ENCODE measurements around the gene MBTPS1. TPM values are rescaled to one million over a fixed set of nuclear protein-coding genes. Genes with fewer than 3 reads are reported as not detected.

MBTPS1 gene
- polyA plus RNA-seq, 5 donors, result 103 to 123 (median 112) TPM

DNA sequence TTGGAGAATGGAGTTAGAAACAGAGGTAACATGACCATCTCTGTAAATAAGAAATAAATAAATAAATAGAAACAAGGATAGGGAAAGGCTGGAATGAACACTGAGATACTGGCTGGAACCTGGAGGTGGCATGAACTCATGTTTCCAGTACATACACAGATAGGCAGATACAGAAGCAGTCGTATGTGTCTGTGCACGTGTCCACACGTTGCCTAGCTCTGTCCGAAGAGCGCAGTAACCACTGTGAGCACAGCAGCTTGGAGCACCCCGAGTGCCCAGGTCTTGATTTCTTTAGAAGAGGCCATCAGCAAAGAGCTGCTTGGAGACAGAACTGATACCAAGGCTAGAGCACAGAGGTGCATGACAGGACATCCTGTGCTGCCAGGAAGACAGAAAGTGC, 37.1 kb downstream of the MBTPS1 start:
- no peak for DNase-seq

DNA sequence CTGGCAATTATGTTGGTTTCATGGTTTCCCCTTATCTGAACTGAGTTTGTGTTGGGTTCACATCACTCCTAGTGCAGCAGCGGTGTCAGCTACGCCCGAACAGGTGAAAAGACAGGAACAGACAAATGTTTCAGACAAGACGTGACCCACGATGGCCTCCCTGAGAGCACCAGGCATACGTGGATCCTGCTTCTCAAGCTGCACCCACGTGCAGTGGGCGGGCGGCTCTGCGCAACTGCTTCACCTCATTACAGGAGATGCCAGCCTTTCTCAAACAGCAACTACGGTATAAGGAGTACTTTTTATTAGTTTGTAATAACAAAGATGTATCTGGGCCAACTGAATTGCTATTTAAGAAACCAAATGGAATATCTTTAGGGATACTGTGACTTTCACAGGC, 41.4 kb downstream of the MBTPS1 start:
- no peak for DNase-seq

DNA sequence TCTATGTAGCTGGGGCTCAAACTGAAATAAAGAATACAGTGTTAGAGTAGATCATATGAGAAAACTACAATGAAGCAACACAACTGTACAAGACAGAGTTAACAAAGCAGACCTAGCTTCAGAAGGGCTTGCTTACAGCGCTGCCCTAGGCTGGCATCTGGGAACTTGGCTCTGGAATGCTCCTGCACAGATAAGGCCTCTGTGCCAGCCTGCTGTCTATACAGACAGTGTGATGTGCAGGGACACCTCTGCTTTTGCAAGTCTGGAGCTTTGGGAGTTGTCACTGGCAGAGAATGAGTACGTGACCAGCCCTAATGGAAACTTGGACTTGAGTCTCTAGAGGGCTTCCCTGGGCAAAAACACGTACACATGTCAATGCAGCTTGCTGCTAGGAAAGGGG, 42.0 kb downstream of the MBTPS1 start:
- DNase-seq, result no peak

DNA sequence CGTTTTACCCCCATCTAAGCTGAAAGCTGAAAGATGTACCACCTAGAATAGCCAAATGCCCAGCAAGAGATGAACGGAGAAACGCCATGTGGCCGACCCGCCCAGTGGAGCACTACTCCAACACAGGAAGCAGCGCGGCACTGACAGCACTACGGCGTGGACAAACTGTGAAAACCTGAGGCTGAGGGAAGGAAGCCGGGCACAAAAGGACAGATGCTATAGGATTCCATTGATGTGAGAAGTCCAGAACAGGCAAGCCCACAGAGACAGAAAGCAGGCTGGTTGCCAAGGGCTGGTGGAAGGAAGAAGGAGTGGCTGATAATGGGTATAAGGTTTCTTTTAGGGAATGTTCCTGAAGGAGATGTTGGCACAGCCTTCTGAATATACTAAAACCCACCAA, 44.7 kb downstream of the MBTPS1 start:
- DNase-seq, result no peak

DNA sequence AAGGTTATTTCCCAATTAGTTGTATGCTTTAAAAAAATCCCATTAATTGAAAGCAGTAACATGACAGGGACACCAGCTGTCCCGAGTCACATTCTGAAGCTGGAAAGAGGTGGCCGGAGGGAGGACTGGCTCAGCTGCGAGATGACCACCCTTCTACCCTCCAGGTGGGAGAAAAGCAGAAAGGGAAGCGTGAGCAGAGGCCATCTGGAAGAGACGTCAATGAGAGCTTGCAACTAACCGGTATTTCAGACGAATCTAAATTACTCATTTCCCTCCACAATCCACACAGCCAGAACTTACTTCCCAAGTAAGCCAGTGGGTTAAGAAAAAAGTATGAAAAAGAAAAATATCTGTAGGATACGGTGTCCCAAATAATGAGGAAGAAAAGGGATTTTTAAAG, 45.6 kb downstream of the MBTPS1 start:
- DNase-seq, result no peak

DNA sequence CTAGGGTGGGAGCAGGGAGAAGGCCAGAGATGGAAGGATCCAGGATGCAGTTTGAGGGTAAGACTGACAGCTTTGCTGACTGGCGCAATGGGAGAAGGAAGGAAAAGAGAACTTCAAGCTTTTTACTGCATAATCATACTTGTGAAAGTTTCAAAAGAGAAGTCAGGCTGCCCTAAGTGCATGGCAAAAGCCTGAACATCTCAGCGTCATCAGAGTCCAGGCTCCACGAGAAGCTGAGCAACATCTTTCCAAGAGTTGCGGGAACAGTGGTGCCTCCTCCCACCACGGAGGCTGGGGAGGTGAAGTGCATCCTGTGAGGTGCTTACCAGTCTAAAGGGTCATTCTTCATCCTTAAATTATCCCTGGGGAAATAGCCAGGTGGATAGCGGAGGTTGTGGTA, 47.2 kb downstream of the MBTPS1 start:
- no peak for DNase-seq

DNA sequence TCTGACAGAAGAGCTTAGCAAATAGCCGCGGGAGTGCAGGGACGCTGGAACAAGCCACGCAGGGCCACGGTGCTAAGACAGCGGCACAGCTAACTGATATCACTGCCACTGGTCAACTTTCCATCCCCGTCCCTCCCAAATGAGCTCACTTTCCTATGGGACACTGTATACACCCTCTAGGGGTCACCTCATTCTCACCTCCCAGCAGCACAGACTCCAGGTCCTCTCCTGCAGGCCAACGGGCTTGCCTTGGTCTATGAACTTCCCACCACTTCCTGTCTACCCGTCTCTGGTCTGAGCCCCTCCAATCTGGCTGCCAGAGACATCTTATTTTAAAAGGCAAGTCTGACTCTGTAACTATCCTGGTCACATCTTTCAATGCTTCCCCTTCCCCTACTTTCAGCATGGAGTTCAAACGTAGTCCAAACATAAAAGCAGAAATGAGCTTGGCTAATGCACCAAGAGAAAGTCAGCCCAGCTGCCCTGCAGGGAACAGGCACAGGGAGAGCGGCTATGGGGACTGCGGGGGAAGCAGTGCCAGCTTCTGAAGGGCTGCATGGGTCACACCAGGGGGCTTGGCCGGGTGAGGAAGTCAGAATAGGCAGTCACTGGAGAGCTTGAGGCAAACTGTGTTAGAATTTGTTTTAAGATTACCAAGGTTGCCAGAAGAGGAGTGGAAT, 47.8 kb downstream of the MBTPS1 start:
- DNase-seq, result no peak

DNA sequence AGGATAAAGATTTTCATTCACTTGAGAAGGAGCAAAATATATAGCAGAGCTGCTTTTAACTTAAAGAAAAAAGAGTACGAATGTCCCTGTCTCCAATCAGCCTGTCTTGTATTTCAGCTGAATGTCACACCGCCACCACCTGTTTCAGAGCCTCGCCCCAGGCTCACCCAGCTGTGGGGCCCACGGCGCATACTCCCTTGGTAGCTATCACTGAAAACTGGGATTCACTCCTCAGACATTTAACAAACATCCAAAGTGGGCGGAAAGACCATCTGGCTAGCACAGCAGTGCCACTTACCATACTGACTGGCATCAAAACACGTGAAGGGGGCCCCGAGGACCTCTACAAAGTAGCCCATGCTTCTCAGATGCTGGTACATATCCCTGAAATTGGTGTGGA, 48.7 kb downstream of the MBTPS1 start:
- no peak for DNase-seq

DNA sequence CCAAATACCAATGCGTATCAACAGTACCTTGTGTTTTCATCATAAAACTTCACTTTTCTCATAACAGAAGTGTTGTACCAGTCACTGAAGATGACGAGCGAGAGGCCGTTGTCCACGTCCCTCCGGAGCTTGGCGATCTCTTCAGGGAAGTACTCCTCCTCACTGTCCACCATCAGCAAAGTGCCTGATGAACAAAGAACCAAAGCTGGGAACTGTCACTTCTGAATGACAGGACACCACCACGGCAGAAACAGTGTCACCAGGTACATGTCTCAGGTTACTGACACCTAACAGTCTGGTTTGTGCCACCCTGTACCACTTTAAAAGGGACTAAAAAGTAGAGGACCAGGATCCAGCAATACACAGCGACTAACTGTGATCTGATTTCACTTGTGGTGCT, 49.1 kb downstream of the MBTPS1 start:
- DNase-seq, result no peak

DNA sequence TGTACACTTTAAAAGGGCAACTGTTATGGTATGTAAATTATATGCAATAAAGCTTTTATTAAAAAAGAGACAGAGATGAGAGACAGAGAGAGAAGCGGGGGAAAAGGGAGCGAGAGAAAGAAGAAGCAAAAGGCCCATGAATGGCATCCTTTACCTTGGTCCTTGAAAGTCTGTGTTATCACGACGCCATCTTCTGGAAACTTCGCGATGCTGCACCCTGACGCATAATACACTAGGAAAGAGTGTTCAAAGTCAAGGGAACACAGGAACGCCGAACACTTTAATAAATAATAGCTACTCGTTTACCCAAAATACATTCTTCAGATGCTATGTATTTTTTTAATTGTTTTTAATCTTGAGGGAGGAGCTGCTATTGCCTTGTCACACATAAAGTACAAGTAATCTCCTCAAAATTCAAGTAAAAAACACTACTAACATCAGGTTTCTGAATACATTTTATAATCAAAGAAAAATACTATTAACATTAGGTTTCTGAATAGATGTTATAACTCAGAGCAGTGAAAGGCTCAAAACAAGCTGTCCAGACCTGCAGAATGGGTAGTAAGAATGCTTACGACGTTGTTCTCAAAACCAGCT, 51.1 kb downstream of the MBTPS1 start:
- DNase-seq, result peak in 1 of 2 donors; percentile 23

DNA sequence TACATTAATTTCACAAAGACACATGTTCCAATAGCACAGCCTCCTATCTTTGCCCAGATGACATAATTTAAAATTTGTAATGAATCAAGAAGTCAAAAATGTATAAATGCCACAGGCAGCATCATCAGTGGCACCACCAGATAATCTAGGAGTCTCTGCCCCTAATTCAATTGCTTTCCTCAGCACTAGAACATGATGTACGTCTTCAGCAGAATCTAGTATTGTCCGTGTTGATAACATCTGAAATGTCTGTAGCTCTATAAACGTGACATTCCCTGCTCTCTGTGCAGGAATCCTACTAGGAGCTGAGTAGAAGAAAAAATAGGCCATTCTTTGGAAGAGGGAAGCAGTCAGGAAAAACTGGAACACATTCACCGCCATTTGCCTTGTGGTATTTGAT, 52.8 kb downstream of the MBTPS1 start:
- no peak for DNase-seq

DNA sequence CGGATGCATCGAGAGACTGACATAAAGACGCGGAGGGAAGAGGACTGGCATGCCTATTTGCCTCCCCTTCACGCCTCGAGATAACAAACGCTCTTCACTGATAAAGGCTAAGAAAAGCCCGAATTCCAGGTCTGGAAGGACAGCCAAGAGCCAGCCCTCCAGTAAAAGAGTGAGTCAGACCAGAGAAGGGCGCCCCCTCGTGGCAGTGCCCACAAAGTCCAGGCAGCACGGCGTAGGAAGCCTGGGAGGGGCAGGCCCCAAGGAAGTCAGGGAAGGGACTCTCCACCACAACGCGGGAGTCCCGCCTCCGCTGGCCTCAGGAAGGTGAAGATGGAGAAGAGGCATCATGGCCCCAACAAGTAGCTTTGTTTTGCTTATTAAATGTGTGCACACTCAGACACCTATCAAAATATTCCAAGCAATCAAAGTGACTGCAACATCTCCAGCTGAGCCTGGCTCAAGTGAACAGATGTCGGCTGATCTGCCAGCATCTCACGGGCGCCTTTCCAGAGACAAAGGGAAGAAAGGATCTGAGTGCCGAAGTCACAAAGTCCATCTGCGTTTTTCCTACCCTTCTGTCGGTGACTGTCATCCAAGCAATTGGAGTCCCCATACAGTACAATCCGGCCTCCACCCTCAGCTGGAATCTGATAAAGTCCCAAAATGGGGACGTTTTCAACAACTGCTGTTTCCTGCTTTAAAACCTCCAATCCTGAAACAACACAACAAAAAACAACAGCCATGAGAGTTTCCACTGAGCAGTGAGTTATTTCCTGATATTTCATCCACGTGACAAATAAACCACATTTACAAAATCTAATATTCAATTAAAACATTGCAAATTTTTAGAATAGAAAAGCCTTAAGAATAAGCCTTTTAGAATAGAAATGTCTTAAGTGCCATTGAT, 53.8 kb downstream of the MBTPS1 start:
- DNase-seq, result peak in 1 of 2 donors; percentile 52

DNA sequence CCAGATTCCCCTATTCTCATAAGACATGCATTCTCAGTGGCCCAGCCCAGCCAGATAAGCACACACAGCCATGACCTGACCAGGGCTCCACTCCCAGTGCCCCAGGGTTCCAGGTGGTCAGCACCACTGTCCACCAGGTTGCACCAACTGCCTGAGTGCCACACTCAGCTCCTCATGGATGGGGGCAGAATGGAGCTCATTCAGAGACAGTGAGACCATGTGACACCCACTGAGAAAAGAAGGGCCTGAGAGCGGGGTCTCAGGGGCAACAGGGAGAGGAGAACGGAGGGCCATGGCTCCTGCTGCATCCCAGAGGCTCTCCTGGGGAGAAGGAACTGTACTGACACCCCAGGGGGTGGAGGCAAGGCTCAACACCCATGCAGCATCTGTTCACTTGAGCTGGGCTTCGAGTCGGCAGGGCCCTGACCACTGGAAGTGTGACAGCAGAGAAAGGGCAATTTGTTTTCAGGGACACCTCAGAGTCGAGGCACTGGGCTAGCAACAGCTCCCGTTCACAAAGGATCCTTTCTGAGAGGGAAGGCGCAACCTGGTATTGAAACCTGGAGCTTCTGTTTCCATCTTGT, 55.4 kb downstream of the MBTPS1 start:
- no peak for DNase-seq

DNA sequence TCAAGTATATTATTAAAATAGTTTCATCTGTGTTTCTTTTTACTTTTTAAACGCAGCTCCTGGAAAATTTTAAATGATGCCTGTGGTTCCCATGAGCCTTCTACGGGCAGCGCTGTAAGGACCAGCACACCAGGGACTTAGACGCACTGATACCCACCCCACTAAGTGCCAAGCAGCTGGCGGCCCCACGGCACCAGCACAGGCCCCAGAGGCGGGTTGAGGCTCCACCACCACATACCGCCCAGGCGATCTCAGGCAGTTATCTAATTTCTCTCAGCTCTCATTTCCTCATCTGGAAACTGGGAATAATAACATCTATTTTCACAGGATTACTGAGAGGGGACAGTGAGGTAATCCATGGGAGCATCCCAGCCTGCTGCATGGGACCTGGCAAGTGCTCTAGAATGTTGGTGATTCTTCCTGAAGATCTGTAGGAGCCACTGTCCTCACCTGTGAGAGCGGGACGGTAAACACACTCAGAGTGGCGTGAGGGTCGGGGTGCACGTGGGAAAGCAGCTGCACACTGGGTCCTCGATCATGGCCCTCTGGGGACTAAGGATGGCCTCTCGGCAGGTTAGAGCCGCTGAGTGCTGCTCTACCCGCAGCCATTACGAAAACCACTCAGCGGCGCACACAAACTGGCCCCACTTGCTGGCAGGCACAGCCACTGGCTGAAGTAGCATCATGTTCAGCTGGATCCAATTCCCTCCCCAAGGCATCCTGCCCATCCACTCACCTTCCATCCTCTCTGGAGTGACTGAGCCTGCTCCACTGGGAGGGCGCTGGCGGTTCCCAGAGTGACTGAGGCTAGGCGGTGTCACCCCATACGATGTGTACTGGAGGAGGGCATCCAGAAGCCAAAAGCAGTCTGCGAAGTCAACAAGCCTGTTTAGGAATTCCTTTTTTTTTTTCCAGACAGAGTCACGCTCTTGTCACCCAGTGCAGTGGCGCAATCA, 56.5 kb downstream of the MBTPS1 start:
- no peak for DNase-seq

DNA sequence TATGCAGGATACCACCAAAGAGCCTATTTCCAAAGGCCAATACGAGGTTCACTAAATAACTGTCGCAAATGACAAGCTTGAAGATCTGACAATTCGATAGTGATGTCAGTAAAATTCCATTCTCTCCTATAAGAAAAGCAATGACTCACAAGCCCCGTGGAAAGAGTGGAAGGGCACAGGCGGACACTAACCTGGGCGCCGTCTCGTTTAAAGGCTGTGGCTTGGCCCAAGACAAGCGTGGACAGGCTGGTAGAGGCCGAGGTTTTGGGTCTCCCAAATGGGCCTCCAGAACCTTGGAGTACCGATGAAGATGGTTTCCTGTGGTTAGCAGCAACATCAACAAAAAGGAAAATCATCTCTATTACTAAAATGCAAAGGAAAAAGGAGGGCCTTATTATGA, 57.6 kb downstream of the MBTPS1 start:
- DNase-seq, result no peak

DNA sequence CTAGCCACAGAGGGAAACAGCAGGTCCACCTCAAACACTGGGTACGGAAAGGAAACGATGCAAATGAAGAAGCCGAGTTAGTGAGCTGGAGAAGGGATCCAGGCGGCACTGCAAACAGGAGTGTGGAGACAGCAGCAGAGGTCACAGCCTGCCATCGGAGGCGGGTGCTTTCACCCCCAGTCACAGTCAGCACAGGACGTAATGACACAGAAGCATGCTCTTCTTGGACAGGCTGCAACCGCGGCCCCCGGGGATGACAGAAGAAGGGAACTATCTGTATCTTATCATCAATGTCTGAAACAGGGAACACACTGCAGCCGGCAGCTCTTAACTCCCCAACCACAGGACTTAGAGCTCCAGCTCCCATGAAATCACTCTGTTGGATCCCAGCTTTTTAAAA, 58.1 kb downstream of the MBTPS1 start:
- no peak for DNase-seq

DNA sequence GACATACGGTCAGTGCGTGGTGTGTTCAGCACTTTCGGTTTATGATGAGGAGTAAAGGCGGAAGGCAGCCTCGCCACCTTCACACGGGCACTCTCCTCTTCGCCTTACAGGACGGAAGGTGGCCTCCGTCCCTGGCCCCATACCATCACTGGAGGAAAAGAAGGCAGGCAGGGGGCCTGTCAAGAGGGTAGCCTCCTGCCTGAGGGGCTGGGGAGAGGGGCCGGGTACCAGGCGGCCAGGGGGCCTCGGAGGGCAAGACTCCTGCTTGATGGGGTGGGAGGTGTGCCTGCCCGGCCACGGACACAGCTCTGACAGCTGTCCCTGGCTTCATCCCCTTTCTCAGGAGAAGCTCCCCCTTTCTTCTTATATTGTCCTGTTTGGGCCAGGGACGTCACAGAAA, 58.5 kb downstream of the MBTPS1 start:
- DNase-seq, result no peak

DNA sequence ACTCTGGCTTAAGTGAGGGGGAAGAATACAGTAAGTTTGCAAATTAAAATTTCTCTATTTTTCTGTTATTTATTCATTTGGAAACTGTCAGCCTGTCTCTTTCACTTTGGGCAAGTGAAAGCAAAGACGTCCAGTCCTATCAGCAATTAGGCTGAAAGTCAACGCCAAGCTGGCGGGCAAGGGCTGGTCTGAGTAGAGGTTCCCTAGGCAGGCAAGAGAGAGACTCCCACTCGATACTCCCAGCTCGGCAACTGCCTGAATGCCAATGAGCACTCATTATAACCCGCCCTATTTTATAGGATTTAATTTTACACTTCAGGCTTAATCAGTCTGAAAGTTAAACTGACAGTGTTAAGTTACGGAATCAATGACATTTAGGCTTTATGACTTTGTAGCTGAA, 59.8 kb downstream of the MBTPS1 start:
- no peak for DNase-seq

DNA sequence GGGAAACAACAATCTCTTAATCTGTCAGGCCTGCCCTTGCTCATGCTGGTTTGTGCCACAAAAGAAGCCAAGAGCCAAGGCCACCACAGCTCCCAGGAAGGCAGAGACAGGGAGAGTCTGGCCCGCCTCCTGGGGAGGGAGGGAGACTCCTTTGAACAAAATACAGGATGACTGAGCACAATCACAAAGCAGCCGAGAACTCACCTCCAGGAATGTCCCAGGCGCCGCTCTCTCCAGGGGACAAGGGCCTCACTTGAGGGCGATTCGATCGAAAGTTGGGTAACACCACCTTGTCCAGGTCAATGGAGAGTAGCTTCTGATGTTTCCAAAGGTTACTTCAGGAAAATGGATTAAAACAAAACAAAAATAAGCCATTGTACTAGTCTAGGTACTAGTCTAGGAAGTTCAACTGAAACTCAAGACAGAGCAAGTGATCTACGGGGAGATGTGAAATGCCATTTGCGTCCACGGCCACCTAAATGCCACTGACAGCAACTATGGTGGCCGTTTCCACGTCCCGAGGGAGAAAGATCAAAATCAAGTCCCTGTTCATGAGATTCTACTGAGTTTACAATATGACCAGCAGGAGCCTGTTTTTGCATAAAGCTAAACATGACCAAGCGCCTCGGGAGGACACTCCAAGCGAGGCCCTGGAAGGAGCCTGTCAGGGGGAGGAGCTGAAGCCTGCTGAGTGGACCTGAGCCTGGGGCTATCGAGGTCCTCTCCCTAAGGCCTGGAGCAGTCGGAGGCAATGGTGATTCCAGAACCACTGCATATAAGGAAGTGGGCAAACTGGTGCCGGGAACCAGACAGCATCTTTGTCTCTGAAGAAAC, 60.7 kb downstream of the MBTPS1 start:
- DNase-seq, result no peak

DNA sequence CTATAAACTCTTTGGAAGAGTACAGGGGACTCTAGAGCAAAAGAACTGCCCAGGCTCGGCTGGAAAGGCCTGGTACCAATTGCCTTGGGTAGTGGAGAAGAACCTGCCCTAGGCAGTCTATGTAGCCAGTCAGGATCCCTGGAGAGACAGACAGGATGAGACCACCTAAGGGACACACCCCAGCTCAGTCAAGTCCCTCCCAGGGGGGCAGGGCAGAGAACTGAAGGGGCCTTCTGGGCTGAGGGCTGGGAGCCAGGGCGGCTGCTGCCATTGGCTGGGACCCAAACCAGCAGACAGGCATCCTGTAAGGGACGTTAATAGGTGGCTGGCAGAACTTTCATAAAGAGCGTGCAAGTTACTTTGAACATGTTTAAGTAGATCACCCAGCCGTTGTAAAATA, 61.4 kb downstream of the MBTPS1 start:
- no peak for DNase-seq
